ENCODE data around the gene MYOM1.
"Not testable (repeated sequence)": the region's sequence is repeated elsewhere in the genome, so short reads cannot be mapped to it uniquely, and the experiment has no call there.

MYOM1 gene

DNA sequence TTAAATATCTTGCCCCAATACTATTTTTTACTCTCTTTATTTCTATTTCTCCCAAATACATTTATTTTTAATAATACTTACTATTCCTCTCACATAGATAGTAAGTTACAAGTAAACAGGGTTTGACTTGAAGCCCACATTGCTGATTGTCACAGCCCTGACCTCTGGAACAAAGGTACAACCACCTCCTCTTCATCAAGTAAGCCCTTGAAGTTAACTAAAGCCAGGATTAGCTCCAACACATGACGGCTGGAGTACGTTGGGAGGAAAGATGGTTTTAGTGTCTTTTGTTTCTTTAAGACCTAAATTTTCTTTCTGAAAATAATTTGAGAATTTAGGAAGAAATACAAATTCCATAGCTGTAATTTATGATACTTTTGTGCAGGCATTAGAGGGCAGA, 949 bp downstream of the MYOM1 start:
- DNase-seq (ENCODE audit: low read depth) = no peak

DNA sequence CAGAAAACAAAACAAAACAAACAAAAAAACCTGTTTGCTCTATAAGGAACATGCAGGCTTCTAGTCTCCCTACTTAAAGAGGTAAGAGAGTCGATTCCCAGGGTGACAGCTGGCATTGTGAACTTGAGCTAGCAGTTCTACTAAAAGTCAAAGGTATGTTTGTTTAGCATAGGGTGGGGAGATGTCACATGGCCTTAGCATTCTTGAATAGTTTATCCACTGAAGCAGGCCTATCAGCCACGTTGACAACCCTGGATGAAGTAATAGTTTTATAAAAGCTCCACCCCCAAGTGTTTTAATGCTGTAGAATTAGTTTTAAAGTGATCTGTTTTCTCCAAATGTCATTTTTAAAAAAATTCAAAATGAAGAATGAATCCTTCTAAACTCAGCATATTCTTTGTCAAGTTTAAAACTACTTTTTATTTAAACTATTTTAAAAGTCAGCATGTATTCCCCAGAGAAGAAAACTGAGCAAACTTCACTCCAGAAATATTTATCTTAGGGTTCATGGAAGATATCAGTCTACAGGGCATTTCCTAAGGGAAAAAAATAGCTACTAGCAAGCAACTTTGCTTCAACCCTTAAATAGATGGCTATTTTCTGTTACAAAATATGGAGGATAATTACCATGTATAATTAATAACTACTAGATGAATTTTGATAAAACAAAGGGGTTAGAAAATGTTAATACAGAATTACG, 1.7 kb downstream of the MYOM1 start:
- DNase-seq (ENCODE audit: low read depth) = no peak

DNA sequence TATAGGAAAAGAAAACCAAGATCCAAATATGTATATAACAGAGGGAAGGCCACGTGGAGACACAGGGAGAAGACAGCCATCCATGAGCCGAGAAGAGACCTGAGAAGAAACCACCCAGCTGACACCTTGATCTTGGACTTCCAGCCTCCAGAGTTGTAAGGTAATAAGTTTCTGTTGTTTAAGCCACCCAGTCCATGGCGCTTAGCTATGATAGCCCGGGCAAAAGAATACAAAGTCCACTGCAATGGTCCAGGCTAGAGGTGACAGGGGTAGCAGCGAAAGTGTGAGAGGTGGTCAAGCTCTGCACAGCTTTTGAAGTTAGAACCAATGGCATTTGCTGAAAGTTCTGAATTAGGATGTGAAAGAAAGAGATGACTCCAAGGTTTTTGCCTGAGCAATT, 2.8 kb downstream of the MYOM1 start:
- DNase-seq (ENCODE audit: low read depth) = no peak

DNA sequence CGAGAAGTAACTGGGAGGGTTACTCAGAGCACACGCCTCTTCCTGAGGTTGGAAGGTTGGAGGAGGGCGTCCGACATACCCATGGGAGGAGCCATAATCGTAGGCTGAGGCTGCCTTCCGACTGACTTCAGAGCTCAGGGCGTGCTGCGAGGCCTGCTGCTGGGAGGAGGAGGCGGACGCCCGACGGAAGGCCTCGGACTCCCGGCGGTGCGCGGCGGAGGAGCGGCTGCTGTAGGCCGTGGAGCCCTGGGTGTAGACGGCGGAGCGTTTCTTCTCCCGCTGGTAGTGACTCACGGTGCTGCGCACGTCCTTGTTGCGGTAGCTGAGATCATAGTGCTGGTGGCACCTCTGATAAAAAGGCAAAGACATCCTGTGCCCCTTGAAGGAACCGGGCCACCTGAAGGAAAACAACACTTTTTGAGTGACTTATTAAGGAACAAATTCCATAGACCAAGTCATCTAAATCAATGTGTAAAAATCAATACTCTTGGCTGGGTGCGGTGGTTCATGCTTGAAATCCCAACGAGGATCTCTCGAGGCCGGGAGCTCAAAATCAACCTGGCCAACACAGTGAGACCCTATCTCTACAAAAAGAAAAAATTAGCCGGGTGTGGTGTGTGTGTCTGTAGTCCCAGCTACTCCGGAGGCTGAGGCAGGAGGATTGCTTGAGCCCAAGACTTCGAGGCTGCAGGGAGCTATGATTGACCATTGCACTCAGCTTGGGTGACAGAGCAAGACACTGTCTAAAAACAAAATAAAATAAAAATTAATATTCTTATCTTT, 4.7 kb downstream of the MYOM1 start:
- no peak for DNase-seq (ENCODE audit: low read depth)

DNA sequence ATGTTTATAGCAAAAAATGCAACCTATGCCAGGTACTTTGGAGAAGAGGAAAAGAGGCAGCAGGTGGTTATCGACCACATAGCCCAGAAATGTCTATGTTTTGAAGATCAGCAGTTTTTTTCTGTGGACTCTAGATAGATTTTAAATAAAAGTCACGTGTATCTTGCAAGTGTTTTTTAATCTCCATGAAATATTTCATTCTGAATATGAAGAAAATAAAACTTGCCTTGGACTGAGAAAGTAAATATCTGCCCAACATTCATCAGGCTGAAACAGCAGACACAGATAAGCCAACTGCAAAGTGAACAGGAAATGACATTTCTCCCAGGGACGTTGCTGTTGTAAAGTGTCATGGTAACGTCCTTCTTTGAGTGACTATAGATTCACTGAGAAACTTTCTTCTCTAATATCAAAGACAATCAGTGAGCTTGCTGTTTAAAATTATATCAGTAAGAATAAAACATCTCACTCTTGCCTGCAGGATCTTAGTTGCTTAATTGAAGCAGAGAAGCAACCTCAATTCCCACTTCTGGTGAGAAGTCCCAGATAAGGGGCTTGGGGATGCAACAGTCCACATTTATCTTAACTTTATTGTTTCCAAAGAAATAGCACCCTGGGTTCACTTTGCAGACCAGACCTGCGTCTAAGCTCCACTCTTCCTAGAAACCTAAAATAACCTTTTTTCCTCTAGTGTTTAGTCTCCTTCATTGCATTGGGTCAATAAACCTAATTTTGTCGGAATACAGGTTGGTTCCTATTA, 6.3 kb downstream of the MYOM1 start:
- DNase-seq (ENCODE audit: low read depth) = no peak

DNA sequence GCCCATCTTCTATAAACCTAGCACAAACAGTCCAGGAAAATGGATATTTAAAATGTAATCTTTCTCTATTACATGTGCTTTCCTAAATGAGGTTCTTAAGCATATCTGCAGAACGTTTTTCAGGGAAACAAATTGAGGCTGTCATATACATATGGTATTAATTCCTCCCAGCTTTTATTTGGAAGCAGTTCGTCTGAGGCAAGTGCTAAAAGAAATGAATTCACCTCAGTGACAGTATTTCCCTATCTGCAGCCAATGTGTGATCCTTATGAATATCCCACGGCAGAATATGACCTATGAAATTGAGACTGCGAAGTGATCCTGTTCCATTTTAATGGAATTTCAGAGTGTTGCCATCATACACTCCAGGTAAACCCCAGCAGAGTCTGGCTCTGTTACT, 7.1 kb downstream of the MYOM1 start:
- no peak for DNase-seq (ENCODE audit: low read depth)

DNA sequence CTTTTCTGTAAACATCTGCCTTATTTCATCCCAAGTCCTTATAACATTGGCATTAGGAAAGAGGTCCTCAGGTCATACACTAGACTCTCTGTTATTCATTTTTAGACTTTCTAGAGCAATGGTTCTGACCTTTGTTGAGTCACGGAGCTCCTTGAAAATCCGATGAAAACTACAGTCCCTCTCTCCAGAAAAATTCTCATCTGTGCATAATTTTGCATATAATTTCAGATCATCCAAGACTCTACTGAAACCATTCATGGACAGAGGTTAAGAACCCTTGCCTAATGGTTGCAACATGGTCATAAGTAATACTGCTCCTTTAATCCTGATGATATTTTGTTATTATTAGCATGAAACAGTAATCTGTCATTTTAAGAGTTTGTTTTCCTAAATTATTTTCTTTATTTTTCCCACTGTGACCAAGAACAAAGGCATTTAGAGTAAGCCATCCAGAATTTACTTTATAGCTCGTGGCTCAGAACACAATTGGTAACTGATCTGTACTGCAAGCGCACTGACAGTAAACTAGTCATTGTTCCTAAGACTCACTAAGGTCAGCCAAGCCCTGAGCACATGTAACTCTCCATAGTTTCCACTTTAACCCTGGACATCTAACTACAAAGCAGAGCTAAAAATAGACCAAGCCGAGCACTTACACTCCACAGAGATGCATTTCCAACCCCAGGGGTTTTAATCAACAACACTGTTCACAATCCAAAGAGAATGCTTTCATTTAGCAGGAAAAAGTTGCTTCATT, 8.4 kb downstream of the MYOM1 start:
- no peak for DNase-seq (ENCODE audit: low read depth)

DNA sequence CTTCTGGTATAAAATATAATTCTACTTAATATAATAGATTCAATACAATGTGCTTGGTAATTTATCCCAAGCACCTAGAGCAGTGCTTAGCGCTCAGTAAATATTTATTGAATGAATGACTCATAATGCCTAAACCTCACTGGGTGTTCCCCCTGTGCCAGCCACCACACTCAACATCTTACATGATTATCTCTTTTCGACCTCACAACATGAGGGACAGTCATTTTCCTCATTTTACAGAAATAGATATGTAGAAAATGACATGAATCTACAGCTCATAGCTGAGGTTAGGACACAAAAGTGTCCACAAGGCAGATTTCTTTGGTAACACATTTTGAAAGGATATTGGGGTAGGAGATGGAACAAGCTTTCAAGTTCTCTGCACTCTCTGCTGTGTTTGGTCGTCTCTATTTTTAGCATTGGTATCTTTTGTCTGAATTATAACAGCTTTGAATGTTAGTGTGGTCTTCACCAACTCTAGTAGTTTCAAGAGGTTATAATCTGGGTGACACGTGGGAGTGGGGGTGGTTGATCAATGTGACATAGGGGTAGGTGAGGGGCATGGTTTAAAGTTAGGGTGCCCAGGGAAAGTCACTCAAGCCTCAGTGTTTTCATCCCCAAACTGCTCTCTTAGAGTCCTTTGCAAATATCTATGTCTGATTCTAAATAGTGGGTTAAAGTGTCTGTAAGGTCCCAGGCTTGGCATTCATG, 9.8 kb downstream of the MYOM1 start:
- DNase-seq (ENCODE audit: low read depth) = no peak

DNA sequence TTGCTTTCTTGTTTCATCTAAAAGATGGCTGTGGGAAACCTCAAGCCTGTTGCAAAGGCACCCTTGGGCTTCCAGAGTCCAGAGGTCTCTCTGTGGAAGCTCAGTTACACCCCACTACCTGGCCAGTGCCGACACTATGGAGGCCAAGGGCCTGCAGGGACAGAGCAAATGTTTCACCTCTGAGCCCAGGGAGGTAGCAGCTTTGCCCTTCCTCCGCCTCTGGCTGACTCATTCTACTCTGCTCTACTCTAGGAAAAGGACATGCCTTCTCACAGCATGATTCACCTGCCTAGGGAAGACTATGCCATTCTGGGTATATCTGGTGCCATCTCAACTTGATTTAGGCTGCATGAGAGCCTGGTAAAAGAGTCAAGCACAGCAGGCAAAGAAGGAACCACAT, 12.2 kb downstream of the MYOM1 start:
- no peak for DNase-seq (ENCODE audit: low read depth)

DNA sequence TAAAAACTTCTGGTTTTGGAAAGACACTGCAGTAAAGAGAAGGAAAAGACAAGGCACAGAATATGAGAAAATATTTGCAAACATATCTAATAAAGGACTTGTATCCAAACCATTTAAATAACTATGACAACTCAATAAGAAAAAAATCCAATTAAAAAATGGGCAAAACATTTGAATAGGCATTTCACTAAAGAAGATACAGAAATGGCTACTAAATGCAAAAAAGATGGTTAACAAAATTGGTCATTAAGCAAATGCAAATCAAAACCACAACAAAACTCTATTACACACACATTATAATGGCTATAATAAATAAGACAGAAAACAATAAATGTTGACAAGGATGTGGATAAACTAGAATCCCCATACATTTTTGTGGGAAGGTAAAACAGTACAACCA, 14.5 kb downstream of the MYOM1 start:
- DNase-seq (ENCODE audit: low read depth) = no peak

DNA sequence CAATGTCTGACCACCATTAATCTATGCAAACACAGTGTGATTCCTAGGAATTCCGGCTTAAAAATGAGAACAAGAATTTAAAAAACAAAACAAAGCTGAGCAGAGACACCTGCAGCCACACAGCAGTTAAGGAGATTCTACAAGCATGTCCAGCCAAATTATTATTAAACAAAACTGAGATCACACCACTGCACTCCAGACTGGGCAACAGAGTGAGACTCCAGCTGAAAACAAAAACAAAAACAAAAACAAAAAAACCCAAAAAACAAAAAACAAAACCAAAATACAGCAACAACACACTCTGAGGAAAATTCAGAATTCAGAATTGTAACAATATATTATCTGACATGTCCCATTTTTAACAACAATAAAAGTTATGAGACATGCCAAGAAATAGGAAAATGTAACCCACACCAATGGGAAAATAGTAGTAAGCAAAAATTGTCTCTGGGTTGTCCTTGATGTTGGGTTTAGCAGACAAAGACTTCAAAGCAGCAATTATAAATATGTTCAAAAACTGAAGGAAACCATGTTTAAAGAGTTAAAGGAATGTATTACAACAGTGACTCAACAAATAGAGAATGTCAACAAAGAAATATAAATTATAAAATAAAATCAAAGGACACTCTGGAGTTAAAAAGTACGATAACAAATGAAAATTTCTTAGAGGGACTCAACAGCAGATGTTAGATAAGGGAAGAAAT, 19.7 kb downstream of the MYOM1 start:
- DNase-seq (ENCODE audit: low read depth) = no peak

DNA sequence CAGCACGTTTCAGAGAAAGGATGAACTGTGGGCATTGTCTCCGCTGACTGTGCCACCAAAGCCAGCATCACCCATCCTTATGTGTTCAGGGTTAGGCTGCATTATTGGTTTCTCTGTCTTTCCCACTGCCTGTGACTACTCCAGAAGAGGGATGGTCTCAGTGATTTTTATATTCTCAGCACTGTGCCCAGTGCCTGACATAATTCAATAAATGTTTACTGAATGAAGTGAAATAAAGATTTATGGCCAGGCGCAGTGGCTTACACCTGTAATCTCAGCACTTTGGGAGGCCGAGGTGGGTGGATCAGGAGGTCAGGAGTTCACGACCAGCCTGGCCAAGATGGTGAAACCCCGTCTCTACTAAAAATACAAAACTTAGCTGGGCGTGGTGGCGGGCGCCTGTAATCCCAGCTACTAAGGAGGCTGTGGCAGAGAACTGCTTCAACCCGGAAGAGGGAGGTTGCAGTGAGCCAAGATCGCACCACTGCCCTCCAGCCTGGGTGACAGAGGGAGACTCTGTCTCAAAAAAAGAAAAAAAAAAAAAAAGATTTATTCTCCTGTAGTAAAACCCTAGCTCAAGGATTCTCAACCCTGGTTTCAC, 21.4 kb downstream of the MYOM1 start:
- not testable (repeated sequence) for DNase-seq (ENCODE audit: low read depth)

DNA sequence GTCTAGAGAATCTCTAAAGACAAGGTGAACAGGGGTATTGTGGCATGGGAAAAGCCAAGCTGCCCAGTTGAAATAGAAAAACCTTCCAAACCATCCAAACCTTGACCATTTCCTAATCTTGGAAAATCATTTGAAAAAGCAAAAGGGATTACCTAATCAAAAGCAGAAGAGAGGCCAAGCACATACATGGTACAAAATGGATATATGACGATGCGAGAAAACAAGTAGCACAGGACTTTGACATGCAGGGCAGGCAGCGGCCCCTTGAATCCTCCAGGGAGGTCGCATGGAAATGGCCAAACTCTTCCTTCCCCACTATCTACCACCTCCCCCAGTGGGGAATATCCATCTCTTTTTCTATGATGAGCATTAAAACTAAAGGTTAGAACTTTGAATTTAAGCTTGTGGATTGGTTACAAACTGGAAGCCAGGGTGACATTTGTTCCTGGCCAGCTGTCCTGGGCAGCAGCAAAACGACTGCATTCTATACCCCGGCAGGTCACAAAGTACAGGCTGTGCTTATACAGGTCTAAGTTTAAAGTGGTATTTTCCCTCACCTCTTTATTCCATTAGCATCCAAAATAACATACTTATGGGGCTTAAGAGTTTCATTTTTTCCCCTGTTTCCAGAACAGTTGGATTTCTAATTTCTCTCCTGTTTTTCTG, 24.7 kb downstream of the MYOM1 start:
- DNase-seq (ENCODE audit: low read depth) = no peak

DNA sequence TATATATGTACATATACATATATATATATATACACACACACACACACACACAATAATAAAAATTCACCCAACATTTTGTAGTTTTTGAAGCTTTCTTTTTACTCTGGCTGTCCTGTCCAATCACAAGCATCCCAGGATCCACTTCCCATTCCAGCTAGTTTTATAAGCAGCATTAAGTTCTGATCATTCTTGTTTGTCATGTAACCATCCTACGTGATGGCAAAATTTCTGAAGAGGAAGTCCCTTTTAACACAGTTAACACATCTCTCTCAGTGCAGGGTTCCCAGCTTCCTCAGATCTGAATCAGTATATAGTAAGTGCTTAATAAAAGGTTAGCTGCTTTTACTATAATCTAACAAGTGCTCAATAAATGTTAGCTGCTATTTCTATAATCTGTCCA, 26.4 kb downstream of the MYOM1 start:
- no peak for DNase-seq (ENCODE audit: low read depth)

DNA sequence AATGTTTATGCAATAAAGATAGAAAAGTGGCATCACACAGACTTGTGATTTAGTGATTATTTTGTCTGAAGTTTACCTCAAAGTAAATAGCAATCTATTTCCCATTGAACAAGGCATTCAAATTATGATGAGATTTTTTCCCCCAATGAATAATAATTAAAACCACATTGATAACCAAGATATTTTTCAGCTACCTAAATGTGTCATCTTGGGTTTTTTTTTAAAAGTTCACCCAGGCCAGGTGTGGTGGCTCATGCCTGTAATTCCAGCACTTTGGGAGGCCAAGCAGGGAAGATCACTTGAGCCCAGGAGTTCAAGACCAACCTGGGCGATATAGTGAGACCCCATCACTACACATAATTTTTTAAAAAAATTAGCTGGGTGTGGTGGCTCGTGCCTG, 27.0 kb downstream of the MYOM1 start:
- no peak for DNase-seq (ENCODE audit: low read depth)

DNA sequence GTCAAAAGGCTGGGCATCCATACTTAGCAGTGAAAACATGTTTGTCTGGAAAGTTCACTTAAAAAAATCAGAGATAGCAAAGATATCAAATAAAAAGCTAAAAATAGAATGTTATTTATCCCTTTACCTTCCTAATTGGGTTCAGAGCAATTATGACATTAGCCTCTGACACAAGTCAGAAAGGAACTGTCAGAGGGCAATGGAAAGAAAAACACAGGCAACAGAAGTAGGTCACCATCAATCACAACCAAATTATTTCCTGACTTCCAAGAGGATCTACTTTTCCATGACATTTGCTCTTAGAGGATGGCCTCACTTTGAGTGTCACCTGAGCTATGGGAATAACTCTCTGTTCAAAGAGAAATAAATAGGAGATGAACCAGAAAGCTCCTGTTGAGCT, 27.5 kb downstream of the MYOM1 start:
- no peak for DNase-seq (ENCODE audit: low read depth)

DNA sequence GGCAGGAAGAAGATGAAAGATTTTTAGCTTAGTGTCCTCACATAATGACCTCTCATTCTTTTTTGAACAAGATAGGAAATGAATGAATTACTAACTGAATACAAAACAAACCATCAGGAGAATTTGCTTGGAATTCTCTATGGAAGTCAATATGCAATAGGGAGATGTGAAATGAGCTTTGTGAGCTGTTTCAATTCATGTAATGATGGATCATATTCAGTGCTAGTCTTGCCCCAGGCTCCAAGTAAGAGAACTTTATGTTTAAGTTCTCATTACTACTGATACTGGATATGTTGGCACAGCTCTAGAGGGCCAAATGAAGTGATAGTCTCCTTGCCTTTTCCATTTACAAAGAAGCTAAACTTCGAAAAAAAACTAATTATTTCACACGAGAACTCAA, 29.2 kb downstream of the MYOM1 start:
- DNase-seq (ENCODE audit: low read depth) = no peak

DNA sequence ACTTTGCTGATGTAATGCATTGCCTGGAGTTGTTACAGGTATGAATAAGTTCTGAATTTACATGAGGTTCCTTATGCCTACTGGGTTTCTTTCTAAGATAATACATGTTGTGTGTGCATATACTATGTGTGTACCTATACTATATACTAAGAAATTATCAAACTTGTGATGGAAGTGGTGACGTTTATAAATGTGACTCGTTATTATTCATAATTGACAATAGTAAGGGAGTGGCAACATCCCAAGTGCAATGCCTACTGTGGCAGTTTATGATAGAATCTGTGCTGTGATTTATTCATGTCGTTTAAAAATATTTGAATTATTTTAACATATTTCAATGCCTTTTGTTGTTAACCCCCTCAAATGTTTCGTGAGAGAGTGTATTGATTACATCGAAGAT, 29.9 kb downstream of the MYOM1 start:
- DNase-seq (ENCODE audit: low read depth) = no peak

DNA sequence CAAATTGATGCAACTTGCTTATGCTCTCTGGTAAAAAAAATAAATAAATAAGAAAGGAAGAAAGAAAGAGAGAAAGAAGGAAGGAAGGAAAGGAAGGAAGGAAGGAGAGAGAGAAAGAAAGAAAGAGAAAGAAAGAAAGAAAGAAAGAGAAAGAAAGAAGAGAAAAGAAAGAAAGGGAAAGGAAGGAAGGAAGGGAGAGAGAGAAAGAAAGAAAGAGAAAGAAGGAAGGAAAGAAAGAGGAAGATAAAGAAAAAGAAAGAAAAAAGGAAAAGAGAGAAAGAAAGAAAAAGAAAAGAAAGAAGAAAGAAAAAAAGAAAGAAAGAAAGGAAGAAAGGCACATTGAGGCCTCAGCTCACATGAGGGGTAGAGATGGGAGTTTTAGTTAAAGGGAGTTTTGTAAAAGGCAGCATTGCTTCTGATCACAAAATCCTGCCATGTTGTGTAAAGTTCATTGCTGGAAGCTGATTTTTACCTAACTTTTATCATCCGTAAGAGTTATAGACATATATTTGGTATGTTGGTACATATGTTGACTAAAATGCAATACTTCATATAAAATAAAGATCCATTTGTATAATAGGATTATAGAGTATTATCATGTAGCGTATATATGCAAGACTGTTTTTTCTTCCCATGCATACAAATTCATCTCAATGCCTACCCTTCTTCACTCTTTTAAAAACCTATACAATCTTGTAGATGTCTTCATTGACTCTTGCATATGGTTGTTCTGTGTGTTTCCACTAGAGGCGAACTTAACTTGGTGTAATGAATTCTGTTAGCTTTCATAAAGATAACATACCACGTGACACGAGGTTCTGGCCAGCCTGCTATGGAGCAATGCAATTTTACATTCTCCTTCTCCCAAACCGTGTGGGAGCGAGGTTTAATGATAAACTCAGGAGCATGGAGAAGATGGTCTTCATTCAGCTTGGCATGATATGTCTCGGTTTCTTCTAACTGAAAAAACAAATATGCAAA, 32.8 kb downstream of the MYOM1 start:
- DNase-seq (ENCODE audit: low read depth) = no peak

All from GM04504 (cell line).